GM12874 (cell line): ENCODE results near the gene CDA.

ENCODE experiments used
- CTCF ChIP-seq: IDR thresholded peaks from 2 replicates; pipeline ENCODE4 v1.5.1; 2011; ENCODE audit warnings: low read depth, mild to moderate bottlenecking, control low read depth, low read length, moderate library complexity; ENCODE audit not compliant: insufficient read depth

The CDA gene

GRCh38 chr1:20597650-20598049 is 8.8 kb downstream of the CDA start:
- TF ChIP-seq CTCF: no peak

- no peak for TF ChIP-seq CTCF
These were observed 11.3 kb downstream of the CDA start for GRCh38 chr1:20600156-20600555.

GRCh38 chr1:20601129-20601825 is 12.4 kb downstream of the CDA start:
- TF ChIP-seq CTCF: no peak

GRCh38 chr1:20602851-20603450 is 14.1 kb downstream of the CDA start:
- no peak for TF ChIP-seq CTCF

- TF ChIP-seq CTCF: no peak
These were observed 14.9 kb downstream of the CDA start for GRCh38 chr1:20603504-20604464.

GRCh38 chr1:20604678-20605077 is 15.8 kb downstream of the CDA start:
- TF ChIP-seq CTCF: no peak

- TF ChIP-seq CTCF: no peak
These were observed 20.6 kb downstream of the CDA start for GRCh38 chr1:20609541-20609940.
